Measurements from ENCODE around the gene CDH11.
A peak's percentile ranks its signal among the peaks of the same experiment; 100 is the strongest.

Gene CDH11

DNA sequence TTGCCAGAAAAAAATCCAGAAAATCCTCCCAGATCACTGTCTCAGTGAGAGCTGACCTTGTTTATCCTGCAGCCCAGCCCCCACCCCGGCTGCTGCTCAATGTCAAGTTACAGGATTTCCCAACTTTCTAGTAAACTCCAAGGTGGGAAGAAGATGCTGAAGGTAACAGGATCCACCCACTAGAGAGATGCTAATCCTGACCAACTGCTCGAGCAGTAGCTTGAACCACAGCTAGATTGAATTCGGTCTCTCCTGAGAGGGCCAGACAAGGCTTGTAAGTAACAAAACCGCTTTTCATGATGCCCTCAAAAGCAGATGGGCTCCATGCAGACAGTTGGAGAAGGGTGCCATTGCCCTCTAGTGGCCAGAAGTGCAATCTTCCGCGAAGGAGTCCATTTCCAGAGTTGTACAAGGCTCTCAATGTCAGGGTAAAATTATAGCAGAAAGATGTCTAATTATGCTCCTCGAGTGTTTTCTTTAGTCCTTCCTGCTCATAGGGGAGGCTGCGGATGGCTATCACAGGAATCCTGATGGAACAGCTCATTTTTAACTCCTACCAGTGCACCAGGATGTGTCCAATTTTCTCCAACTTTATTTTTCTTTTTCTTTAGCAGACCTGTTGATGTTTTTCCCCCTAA lies 3.9 kb downstream of the CDH11 start:
- DNase-seq (ENCODE audit: low read depth): peak; percentile 92

DNA sequence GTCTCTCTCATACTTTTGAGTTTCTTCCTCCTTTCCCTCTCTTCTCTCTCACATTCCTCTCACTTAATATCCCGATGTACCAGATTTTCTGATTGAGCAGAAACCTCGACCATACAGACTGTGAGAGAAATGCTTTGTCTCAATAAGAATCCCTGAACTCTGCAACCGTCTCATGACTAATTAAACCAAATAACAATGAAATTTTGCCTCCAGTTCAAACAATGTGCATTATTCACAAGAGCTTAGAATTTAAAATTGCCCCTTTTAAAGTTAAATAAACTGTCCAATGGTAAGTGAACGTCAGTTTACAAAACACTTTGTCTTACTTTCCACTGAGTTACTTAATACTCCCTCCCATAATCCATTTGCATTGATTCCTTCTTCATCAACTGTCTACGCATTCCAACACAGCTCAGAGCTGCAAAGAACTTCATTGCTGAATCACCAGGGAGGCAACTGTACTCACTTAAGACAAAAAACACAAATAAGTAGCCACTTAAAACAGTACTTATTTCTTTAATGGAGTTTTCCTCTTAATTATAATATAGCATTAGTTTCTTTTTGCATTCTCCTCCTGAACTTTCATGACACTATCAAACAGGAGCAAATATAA lies 4.9 kb downstream of the CDH11 start:
- peak; percentile 60 for DNase-seq (ENCODE audit: low read depth)

DNA sequence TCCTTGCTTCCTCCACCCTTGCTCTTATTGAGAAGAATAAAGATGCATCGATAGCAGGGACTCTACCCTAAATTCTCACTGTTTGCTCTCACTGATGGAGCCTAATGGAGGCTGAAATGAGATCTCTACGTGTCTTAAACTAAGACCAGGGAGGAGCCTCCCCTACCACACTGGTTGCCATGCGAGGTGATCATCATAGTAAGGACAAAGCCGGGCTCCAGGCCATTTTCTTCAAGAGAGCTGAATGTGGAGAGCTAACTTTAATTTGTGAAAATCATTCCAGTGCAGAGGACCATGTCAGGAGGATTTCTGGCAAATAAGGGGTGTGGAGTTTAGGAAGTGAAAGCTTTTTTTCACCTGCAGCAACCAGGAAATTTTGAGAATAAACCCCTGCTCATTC lies 5.6 kb downstream of the CDH11 start:
- DNase-seq (ENCODE audit: low read depth): no peak

DNA sequence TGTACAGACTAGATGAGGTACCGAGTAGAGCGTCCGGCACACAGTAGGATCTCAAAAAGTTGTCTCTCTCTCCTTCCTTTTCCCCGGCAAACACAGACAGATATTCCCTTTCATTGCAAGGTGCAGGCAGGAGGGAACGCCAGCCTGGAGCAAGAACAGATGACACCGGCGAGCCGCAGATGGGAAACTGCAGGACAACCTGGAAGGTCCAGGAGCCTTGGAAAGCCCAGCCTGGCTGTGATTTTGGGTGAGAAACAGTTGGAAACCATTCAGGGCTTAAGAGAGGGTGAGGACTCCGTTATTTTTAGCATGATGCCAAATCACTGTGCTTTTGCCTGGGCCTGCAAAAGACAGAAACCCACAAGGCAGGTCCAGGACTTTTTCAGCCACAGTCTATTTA lies 7.3 kb downstream of the CDH11 start:
- peak; percentile 28 for DNase-seq (ENCODE audit: low read depth)

DNA sequence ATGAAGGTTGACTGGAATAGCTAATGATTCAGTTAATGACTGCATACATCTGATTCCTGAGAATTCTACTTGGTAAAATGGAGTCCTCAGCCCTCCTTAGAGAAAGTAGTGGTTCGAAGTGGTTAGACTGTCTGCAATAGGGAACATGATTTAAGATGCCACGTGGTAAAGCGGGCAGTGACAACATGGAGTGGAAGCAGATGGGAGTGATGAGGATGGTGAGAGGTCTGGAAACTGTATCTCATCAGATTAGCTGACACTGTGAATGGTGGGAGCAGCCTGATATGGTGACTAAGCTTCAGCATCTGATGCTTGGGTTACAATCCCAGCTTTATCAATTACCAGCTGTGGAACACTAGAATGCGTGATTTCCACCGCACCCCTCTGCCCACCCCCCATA lies 8.4 kb downstream of the CDH11 start:
- DNase-seq (ENCODE audit: low read depth): no peak

DNA sequence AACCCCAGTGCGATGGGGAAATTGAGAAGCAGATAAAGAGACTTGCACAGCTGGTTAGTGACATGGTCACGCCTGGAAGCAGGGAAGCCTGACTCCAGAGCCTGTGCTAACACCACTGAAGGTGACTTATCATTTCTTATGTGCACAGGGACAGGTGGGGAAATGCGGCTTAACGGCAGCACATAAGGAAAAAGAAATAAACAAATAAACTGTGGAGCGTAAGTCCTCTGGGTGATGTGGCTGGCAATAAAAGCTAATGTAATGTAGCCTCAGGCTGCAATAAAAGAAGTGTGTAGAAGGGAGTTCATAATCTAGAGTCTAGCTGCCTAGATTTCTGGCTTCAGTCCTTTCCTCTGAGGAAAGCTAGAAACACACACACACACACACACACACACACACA lies 10.6 kb downstream of the CDH11 start:
- DNase-seq (ENCODE audit: low read depth): peak; percentile 71

DNA sequence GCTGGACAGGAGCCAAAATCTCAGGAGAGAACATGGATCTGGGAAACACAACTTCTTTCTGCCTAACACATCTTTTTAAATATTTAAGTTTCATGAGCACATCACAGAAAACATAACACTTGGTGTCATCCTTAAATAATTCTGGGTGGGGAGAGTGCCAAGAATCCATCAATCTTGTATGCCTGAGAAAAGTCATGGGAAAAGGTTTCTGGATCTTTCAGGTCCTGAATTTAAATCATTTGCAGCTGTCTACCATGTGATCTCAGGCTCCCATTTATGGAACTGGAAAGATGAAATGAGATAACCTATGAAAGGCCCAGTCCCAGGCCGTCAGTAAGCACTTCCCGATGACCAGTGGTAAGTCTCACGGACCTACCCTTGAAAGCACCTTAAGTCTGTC lies 15.1 kb downstream of the CDH11 start:
- DNase-seq (ENCODE audit: low read depth): peak; percentile 84

DNA sequence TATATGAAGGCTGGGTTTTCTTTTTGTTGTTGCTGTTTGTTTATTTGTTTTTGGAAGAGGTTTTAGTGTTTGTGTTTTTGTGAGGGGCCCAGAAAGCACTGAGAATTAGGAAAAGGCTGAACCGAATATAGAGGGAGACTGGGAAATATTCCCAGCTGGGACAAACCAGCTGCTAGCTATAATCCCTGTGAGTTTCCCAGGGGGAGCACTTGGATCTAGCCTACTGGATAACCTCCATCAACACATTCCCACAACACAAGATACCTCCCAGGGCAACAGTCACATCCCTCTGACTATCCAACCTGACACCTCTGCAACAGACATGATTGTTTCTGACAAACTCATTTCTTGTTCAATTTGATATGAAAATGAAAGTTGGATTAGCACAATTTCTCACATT lies 16.7 kb downstream of the CDH11 start:
- DNase-seq (ENCODE audit: low read depth): no peak

DNA sequence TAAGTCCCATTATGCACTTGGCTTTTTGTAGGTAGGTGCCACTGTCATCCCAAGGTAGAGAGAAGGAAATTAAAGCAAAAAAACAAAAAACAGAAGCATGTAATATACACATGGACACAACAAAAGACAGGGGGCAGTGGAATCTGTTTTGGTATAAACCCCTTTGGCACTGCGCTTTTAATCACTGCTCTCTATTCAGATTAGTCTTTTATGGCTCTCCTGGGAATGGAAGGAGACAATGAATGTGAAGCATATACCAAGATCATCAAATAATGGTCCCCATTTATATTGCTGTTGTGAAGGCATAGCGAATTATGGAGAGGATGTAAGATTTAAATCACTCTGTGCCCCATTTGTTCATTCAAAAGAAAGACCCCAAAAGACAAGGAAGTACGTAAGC lies 17.4 kb downstream of the CDH11 start:
- no peak for DNase-seq (ENCODE audit: low read depth)

DNA sequence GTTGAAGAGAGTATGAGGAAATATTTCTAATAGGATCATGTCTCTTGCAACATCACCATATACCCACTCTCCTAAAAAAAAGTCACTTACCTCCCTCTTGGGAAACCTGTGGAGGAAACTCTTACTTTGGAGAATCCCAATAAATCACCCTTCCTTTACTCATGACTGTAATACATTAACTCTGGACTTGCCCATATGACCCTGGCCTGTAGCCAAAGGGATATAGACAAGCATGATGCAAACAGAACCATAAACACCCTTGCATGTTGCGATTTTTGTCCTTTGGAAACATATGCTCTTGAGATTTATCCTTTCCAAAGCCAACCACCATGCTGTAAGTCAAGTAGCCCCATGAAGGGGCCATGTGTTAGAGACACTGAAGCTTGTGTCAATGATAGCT lies 19.5 kb downstream of the CDH11 start:
- DNase-seq (ENCODE audit: low read depth): no peak

DNA sequence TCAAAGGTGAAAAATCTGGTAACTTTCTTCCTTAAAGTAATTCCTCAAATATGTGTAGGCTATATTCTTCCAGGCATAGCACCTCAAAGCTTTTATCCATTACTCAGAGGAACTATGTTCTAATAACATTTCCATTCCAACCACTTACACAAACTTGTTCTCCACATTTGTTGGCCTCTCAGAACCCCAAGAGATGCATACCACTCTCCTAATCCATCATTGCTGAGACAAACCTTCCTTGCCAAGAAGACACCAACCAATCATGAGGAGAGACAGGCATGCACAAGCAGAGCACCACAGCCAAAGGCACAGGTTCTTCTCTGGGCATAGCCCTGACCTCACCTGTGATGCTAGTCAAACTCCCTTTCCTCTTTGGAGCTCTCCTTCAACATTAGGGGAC lies 20.9 kb downstream of the CDH11 start:
- no peak for DNase-seq (ENCODE audit: low read depth)

DNA sequence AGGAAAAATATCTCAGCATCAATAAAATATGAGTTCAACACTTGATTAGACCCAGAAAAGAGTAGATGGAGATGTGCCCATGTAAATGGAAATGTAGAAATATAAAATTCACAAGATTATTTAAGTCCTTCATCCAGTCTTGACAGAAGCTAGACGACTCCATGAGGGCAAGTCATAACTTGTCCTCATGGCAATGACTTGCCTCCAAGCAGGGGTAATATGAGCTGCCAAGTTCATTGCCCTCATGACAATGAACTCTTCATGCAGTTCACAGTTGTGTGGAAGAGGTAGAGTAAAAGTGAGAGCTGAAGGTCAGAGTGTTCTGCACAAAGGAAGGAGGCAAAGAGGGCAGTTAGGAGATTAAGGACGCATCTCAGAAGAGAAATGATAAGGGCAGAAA lies 22.3 kb downstream of the CDH11 start:
- no peak for DNase-seq (ENCODE audit: low read depth)

DNA sequence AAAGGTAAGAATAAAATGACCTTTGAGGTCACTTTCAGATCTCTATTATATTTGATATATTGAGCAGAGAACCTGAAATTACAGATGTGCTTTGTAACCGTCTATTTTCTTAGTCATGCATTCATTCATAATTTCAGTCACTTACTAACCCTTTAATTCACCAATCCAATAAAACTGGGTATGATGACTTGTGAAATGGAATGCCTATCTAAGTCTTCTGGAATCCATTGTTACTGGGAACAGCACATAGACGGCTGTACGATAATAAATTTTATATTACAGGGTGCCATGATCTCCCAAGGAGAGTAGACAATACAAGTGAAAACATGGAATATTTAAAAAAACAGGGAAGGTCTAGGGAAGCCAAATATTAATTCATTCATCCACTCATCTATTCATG lies 22.9 kb downstream of the CDH11 start:
- peak; percentile 77 for DNase-seq (ENCODE audit: low read depth)

DNA sequence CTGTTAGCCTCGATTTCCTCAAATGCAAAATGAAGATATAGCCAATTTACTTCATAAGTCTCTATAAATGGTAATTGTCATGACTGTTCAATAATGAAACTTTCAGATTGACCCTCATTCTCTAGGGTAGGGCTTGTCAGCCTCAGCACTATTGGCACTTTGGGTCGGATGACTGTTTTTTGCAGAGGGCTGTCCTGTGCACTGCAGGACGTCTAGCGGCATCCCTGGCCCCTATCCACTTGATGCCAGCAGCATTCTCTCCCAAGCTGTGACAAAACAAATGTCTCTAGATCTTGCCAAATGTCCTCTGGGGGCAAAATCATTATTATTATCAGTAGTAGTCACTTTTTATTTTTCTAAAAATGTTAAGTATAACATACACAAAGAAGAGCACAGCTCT lies 24.6 kb downstream of the CDH11 start:
- DNase-seq (ENCODE audit: low read depth): no peak

DNA sequence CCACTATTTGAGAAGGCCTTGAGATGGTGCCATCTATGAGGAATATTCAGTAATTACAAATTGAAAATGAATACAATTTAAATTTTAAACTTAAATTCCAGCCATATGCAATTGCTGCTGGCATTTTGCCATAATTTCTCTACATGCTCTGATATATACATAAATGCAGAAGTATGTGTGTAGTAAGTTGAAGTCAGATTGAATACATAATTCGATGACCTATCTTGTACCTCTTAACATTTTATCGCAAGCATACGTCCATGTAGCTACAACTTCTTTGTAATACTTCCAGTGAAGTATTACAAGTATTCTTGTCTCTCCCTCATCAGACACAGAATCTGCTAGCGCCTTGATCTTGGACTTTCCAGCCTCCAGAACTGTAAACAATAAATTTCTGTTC lies 26.0 kb downstream of the CDH11 start:
- no peak for DNase-seq (ENCODE audit: low read depth)

DNA sequence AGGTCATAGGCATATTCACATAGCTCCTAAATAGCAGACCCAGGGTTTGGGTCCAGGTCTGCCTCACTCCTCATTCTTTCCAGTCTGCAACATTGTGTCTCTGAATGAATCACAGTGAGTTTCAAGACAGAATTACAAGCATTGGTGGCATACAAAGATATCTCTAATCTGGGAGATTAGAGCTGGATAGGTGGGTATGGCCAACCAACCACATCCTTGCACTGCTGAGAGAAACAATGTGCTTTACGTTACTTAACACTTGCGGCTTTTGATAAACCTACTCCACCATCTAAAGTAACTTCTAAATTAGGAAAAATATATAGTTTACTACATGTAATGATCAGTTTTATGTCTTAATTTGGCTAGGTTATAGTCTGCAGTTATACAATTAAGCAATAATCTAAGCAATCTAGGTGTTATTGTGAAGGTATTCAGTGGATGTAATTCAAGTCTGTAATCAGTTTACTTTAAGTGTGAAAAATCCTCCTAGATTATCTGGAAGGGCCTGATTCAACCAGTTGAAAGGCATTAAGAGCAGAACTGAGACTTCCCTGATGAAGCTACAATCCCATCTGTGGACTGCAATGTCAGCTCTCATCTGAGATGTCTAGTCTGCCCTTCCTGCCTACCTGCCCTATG lies 26.7 kb downstream of the CDH11 start:
- DNase-seq (ENCODE audit: low read depth): no peak

DNA sequence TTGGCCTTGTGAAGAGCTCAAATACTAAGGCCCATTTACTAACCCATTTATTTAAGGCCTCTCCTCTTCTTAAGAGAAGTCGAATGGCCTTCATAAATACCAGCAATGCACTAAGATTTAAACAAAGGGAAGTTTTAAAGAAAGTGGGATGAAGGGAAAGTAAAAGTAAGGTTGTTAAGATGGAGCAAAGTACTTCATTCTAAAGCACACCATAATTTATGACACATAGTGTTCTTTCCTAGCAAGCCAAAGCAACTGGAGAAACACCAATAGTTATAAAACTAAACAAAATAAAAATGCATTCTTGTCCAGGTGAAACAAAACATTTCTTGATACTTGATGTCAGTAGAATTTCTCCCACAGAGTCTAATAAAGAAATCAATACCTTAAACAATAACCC lies 27.9 kb downstream of the CDH11 start:
- no peak for DNase-seq (ENCODE audit: low read depth)

DNA sequence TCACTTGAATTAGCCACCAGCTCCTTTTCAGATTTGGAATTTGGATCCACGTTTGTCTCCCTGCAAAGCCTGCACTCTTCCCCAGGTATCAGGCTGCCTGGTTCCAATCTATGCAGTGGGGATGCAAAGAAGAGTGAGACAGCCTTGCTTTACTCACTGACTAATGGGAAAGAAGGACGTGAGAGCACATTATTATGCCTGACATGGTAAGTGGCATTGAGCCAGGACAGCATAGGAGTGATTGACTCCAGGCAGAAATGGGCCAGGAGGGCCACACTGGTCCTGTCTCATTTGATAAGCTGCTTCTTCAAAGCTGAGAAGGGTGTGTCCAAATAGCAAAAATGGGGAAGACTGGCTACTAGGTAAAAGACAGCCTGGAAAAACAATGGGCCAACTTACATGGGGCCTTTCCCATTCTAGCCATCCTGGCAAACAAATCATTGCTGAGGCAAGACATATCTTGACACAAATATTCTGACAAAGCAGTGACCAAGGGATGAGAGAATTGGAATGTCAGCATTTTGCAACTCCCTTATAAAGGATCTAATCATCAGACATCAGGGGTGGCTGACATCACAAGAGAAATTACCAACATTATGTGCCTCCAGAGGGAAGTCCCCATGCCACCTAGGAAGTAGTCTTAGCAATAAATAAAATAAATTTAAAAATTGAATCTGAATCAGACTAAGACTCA lies 38.6 kb downstream of the CDH11 start:
- peak; percentile 50 for DNase-seq (ENCODE audit: low read depth)

DNA sequence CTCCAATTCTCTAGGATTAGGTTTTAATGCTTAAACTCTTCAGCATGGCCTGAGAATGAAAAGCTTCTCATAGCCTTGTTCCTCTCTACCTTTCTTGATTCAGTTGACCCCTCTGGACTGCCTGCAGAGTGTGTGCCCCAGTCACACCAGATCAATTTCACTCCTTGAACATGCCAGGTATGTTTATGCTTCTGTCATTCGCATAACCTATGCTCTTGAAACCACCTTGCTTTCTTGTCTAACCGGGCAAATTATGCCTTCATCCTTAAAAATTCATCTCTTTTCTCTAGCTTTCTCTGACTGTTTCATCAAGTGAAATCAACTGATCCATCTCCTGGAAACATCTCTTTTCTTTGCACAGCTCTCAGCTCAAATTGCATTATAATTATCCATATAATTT lies 42.3 kb downstream of the CDH11 start:
- no peak for DNase-seq (ENCODE audit: low read depth)

DNA sequence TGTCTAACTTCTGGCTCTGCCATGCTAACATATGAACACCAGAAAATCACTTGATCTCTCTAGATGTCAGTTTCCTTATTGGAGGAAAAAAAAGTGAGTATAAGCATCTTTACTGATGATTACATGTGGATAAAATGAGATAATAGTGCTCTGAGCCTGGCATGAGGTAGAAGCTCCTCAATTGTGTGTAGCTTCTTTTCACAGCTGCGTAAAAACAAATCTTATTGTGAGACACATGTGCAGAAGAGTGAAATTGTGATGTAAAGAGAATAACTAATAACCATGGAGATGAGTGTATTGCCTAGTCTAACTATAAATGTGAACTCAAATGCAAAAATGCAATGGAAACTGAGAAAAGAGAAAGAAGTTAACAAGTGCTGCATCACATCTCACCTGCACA lies 44.7 kb downstream of the CDH11 start:
- no peak for DNase-seq (ENCODE audit: low read depth)

DNA sequence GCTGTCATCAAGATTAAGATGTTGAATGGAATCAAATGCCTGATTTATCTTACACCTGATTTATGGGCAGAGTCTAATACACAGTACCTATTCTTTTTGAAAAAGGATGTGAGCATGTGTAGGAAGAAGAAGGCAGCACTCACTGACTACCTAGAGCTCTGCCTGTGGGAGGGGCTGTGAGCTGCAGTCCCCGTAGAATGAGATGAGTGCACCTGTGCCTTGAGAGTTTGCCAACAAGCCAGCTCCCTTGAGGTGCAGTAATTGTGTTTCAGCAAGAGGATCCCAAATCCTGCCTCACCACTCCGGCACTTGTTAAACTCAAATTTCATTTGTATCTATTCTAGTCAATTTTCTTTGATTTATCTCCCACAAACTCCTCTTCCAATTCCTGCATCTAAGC lies 46.0 kb downstream of the CDH11 start:
- no peak for DNase-seq (ENCODE audit: low read depth)

DNA sequence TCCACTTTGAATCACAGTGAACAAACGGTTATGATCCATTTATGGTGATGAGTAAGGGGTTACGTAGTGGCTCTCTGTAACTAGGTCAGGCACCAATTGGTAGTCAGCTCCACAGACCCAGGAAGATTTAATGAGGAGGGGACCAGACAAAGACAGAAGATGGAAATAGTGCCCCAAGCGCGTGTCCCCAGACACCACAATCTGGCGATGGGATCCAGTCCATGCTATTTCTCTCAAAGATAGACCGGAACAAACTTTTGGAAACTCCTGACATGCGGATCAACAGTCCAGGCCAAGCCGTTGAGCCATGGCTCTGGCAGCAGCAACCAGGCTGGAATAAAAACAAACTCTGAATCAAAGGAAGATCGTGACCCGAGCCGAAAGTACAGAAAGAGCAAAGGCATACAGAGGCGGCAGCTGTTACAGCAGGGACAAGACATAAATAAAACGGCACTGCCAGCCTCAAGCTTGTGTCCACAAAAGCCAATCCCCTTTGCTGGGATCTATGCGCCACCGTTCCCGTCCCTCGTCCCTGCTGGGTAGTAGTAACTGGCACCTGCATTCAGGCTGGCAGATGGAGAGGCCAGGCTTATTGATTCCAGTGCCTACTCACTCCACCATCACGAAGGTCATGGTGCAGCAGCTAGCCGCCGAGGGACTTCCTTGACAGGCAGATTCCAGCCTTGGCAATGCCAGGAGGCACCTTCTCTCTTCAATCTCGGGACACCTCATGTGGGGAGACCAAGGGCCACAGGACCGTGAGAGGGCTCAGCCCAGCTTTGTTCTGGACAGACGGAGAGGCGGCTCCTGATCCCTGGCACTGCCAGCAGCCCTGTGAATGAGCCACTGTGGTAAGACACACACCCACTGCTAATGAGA lies 50.2 kb downstream of the CDH11 start:
- DNase-seq (ENCODE audit: low read depth): peak; percentile 69

Data from EH (cell line).